Measurements from ENCODE around the gene NOL4L. TPM values are rescaled to one million over a fixed set of nuclear protein-coding genes. Genes with fewer than 3 reads are reported as not detected.

NOL4L gene
- total RNA-seq, 1 experiment from 2014 or later: 40.9 TPM

GRCh38 chr20:32559753-32560380, 25.3 kb downstream of the NOL4L start:
- Histone ChIP-seq H3K9me2 (ENCODE audit: insufficient read depth) (no peaks in the 10 kb centered on the region), H3K4me1 (replicated peaks; ENCODE audit: insufficient read depth) (peaks cover 24% of the 10 kb centered on the region), H3F3A (ENCODE audit: insufficient read depth, low read depth) (peaks cover 4% of the 10 kb centered on the region; the same call in 1 of the 2 replicates), H3K9me3 (ENCODE audit: insufficient read depth, low read depth) (no peaks in the 10 kb centered on the region), H3K36me3 (ENCODE audit: low read depth) (no peaks in the 10 kb centered on the region), H3K4me2 (no peak overlapping the region), H2AFZ (no peak overlapping the region), H3K27me3 (ENCODE audit: insufficient read depth, low read depth) (no peaks in the 10 kb centered on the region), H3K4me3 (no peak overlapping the region), H3K79me2 (ENCODE audit: low read depth) (peaks cover 11% of the 10 kb centered on the region; the same call in 1 of the 2 replicates), H3K27ac (no peak overlapping the region), H4K20me1 (ENCODE audit: insufficient read depth) (no peaks in the 10 kb centered on the region; the same call in 1 of the 2 replicates)
- DNase-seq: peak in 1 of 2 experiments; percentile 43
- ChIA-PET POLR2A (ENCODE audit: unreplicated experiment) (no interaction called here), CTCF (no interaction called here)
- intact Hi-C loops (cut with micrococcal nuclease; ENCODE audit: unreplicated experiment): no loop called here
- no TSS peak for BruUV-seq (replicated peaks)
- TF ChIP-seq CTCF (conservative IDR thresholded peaks at IDR 0.05) (no peak), EZH2 (IDR thresholded peaks at IDR 0.05; ENCODE audit: low read depth) (no peak)

- H4K20me1 ChIP-seq (ENCODE audit: insufficient read depth): no peaks in the 10 kb centered on the region; the same call in 1 of the 2 replicates
- H2AFZ ChIP-seq: no peak overlapping the region
- TF ChIP-seq EZH2 (IDR thresholded peaks at IDR 0.05; ENCODE audit: low read depth): no peak
- TF ChIP-seq CTCF (conservative IDR thresholded peaks at IDR 0.05): no peak
- H3K79me2 ChIP-seq (ENCODE audit: low read depth): peaks cover 11% of the 10 kb centered on the region; the same call in 1 of the 2 replicates
- H3F3A ChIP-seq (ENCODE audit: insufficient read depth, low read depth): peaks cover 10% of the 10 kb centered on the region; the same call in 1 of the 2 replicates
- BruUV-seq (replicated peaks): no TSS peak
- H3K9me2 ChIP-seq (ENCODE audit: insufficient read depth): no peaks in the 10 kb centered on the region
- H3K27me3 ChIP-seq (ENCODE audit: insufficient read depth, low read depth): no peaks in the 10 kb centered on the region
- H3K27ac ChIP-seq: no peak overlapping the region
- no peaks in the 10 kb centered on the region for H3K9me3 ChIP-seq (ENCODE audit: insufficient read depth, low read depth)
- no peak for DNase-seq
- H3K4me1 ChIP-seq (replicated peaks; ENCODE audit: insufficient read depth): peaks cover 30% of the 10 kb centered on the region
- H3K4me2 ChIP-seq: no peak overlapping the region
- H3K36me3 ChIP-seq (ENCODE audit: low read depth): no peaks in the 10 kb centered on the region
- no peak overlapping the region for H3K4me3 ChIP-seq
- intact Hi-C loops (cut with micrococcal nuclease; ENCODE audit: unreplicated experiment): no loop called here
- POLR2A ChIA-PET (ENCODE audit: unreplicated experiment): no interaction called here
- CTCF ChIA-PET: no interaction called here
Measured at GRCh38 chr20:32559205-32559752, 25.9 kb downstream of the NOL4L start.

- no peak for TF ChIP-seq EZH2 (IDR thresholded peaks at IDR 0.05; ENCODE audit: low read depth)
- no peak for TF ChIP-seq CTCF (conservative IDR thresholded peaks at IDR 0.05)
- Histone ChIP-seq H3K9me3 (ENCODE audit: insufficient read depth, low read depth) (no peaks in the 10 kb centered on the region), H3K36me3 (ENCODE audit: low read depth) (no peaks in the 10 kb centered on the region), H3K27me3 (ENCODE audit: insufficient read depth, low read depth) (no peaks in the 10 kb centered on the region), H3K4me2 (no peak overlapping the region), H3K4me1 (replicated peaks; ENCODE audit: insufficient read depth) (peaks cover 35% of the 10 kb centered on the region), H3K27ac (no peak overlapping the region), H3K9me2 (ENCODE audit: insufficient read depth) (no peaks in the 10 kb centered on the region), H3F3A (ENCODE audit: insufficient read depth, low read depth) (peaks cover 17% of the 10 kb centered on the region; the same call in 1 of the 2 replicates), H3K4me3 (no peak overlapping the region), H4K20me1 (ENCODE audit: insufficient read depth) (no peaks in the 10 kb centered on the region; the same call in 1 of the 2 replicates), H3K79me2 (ENCODE audit: low read depth) (peaks cover 11% of the 10 kb centered on the region; the same call in 1 of the 2 replicates), H2AFZ (no peak overlapping the region)
- no TSS peak for BruUV-seq (replicated peaks)
- POLR2A ChIA-PET (ENCODE audit: unreplicated experiment): no interaction called here
- no peak for DNase-seq
- intact Hi-C loops (cut with micrococcal nuclease; ENCODE audit: unreplicated experiment): no loop called here
- CTCF ChIA-PET: no interaction called here
Measured at GRCh38 chr20:32558526-32558925, 26.6 kb downstream of the NOL4L start.
